H1 (cell line): ENCODE results near the gene UNC50. TPM values are rescaled to one million over a fixed set of nuclear protein-coding genes. Genes with fewer than 3 reads are reported as not detected.

Experiments
- CTCF ChIA-PET: fragments of 300-600 bp; sonication (Branson Sonifier 250); formaldehyde crosslinking; loops from one replicate; lab custom pipeline; 2021; ENCODE audit not compliant: partially characterized antibody; lab: Charles Lee
- POLR2A ChIA-PET: fragments of 300-600 bp; sonication (Branson Sonifier 250); formaldehyde crosslinking; loops from one replicate; lab custom pipeline; 2021; ENCODE audit warnings: inconsistent platforms; ENCODE audit not compliant: partially characterized antibody; lab: Charles Lee
- DNase-seq, 2 experiments: peaks; one replicate each; pipeline versions ENCODE4 v3.0.0 to v3.0.0-alpha.2; 2010 to 2022; ENCODE audit warnings: low spot score in 2 of 2, low read depth in 1 of 2, mixed read lengths in 1 of 2
- FAIRE-seq: peaks from 2 replicates; lab custom pipeline; 2011; peaks lifted over from hg19 to GRCh38; lab: Jason Lieb, UNC
- H2AFZ ChIP-seq: 2 replicates; pipeline ENCODE4 v1.8.1; 2012; ENCODE audit warnings: low read length, inconsistent platforms
- H2AK5ac ChIP-seq: 2 replicates; pipeline ENCODE4 v1.6.1; 2013; ENCODE audit warnings: low read depth, low read length
- H2BK120ac ChIP-seq: replicated peaks from 2 replicates; pipeline ENCODE3; 2013; ENCODE audit warnings: low read depth, low read length, inconsistent platforms
- H2BK12ac ChIP-seq: 2 replicates; pipeline ENCODE4 v1.6.1; 2013; ENCODE audit warnings: low read depth, low read length
- H2BK15ac ChIP-seq: 2 replicates; pipeline ENCODE4 v1.6.1; 2013; ENCODE audit warnings: low read length
- H2BK20ac ChIP-seq: 2 replicates; pipeline ENCODE4 v1.6.1; 2013; ENCODE audit warnings: low read length
- H2BK5ac ChIP-seq: 2 replicates; pipeline ENCODE4 v1.6.1; 2013; ENCODE audit warnings: low read depth, low read length
- H3K14ac ChIP-seq: 2 replicates; pipeline ENCODE4 v1.6.1; 2013; ENCODE audit warnings: inconsistent platforms; ENCODE audit not compliant: insufficient read length
- H3K18ac ChIP-seq: 2 replicates; pipeline ENCODE4 v1.6.1; 2013; ENCODE audit warnings: low read length; ENCODE audit errors: extremely low read depth
- H3K23ac ChIP-seq: 2 replicates; pipeline ENCODE4 v1.6.1; 2013; ENCODE audit warnings: inconsistent platforms; ENCODE audit not compliant: insufficient read length
- H3K23me2 ChIP-seq: 2 replicates; pipeline ENCODE4 v1.6.1; 2013; ENCODE audit warnings: low read depth, low read length
- H3K27ac ChIP-seq: 2 replicates; pipeline ENCODE4 v1.6.1; 2011; ENCODE audit warnings: low read depth, low read length, inconsistent platforms
- H3K27me3 ChIP-seq, 4 experiments: replicated peaks in 1 of 4; 1 replicate in 1 of 4; 2 replicates in 3 of 4; pipeline versions ENCODE4 v1.6.1 to v1.8.1; 2011 to 2013; ENCODE audit warnings: low read length in 3 of 4, mild to moderate bottlenecking in 3 of 4, inconsistent platforms in 2 of 4, mixed read lengths in 2 of 4, moderate library complexity in 1 of 4; ENCODE audit not compliant: control insufficient read depth in 3 of 4, insufficient read depth in 3 of 4; ENCODE audit errors: extremely low read depth in 1 of 4
- H3K36me3 ChIP-seq, 4 experiments: 2 replicates each; pipeline versions ENCODE4 v1.6.1 to v1.8.1; 2011 to 2013; ENCODE audit warnings: mild to moderate bottlenecking in 4 of 4, low read length in 3 of 4, moderate library complexity in 2 of 4, control low read depth in 1 of 4, inconsistent platforms in 1 of 4; ENCODE audit not compliant: insufficient read depth in 4 of 4, control insufficient read depth in 2 of 4
- H3K4ac ChIP-seq: replicated peaks from 2 replicates; pipeline ENCODE3; 2013; ENCODE audit warnings: low read length, low read depth, mixed read lengths, inconsistent platforms; ENCODE audit not compliant: insufficient read length
- H3K4me1 ChIP-seq, 4 experiments: replicated peaks in 1 of 4; 1 replicate in 1 of 4; 2 replicates in 3 of 4; pipeline versions ENCODE4 v1.6.1 to v1.8.1; 2011 to 2013; ENCODE audit warnings: low read length in 3 of 4, inconsistent platforms in 2 of 4, mixed read lengths in 1 of 4; ENCODE audit not compliant: insufficient read depth in 4 of 4, control insufficient read depth in 3 of 4
- H3K4me2 ChIP-seq, 2 experiments: 2 replicates each; pipeline versions ENCODE4 v1.6.1 to v1.8.1; 2011 to 2013; ENCODE audit warnings: low read depth in 2 of 2, low read length in 2 of 2, control low read depth in 1 of 2, inconsistent platforms in 1 of 2, mild to moderate bottlenecking in 1 of 2; ENCODE audit not compliant: insufficient read depth in 1 of 2
- H3K4me3 ChIP-seq, 4 experiments: fragments of 200-600, 300-600 bp in 1 of 4; sonication (generic), shearing (Covaris generic), sonication (Bioruptor Twin) in 1 of 4; 2 replicates each; pipeline versions ENCODE4 v1.5.1 to v1.8.1; 2011 to 2016; ENCODE audit warnings: low read length in 4 of 4, low read depth in 3 of 4, control low read depth in 2 of 4, inconsistent platforms in 2 of 4, mild to moderate bottlenecking in 2 of 4, mixed read lengths in 1 of 4, moderate library complexity in 1 of 4; ENCODE audit not compliant: insufficient read depth in 2 of 4; ENCODE audit errors: extremely low read depth in 1 of 4
- H3K56ac ChIP-seq: replicated peaks from 2 replicates; pipeline ENCODE3; 2013; ENCODE audit warnings: low read depth, mild to moderate bottlenecking, mixed read lengths, low read length, inconsistent platforms; ENCODE audit not compliant: insufficient read length
- H3K79me1 ChIP-seq: 2 replicates; pipeline ENCODE4 v1.6.1; 2013; ENCODE audit warnings: low read depth, low read length, control low read depth
- H3K79me2 ChIP-seq, 2 experiments: 2 replicates each; pipeline versions ENCODE4 v1.6.1 to v1.8.1; 2012 to 2013; ENCODE audit warnings: low read length in 2 of 2, mild to moderate bottlenecking in 2 of 2, inconsistent platforms in 1 of 2; ENCODE audit not compliant: insufficient read depth in 2 of 2, control insufficient read depth in 1 of 2
- H3K9ac ChIP-seq, 4 experiments: replicated peaks in 1 of 4; 1 replicate in 1 of 4; 2 replicates in 3 of 4; pipeline versions ENCODE4 v1.6.1 to v1.8.1; 2011 to 2013; ENCODE audit warnings: low read depth in 3 of 4, low read length in 3 of 4, control low read depth in 2 of 4, mild to moderate bottlenecking in 2 of 4, moderate library complexity in 2 of 4, inconsistent platforms in 1 of 4; ENCODE audit errors: extremely low read depth in 1 of 4
- H3K9me3 ChIP-seq, 2 experiments: 2 replicates each; pipeline versions ENCODE4 v1.6.1 to v1.8.1; 2012 to 2013; ENCODE audit warnings: mild to moderate bottlenecking in 2 of 2, moderate library complexity in 2 of 2, control low read depth in 1 of 2, inconsistent platforms in 1 of 2, low read depth in 1 of 2, low read length in 1 of 2, mixed read lengths in 1 of 2; ENCODE audit not compliant: insufficient read depth in 2 of 2
- H4K20me1 ChIP-seq, 2 experiments: replicated peaks in 1 of 2; 2 replicates each; pipeline versions ENCODE3 to v1.8.1; 2011 to 2013; ENCODE audit warnings: inconsistent platforms in 2 of 2, low read length in 2 of 2, mild to moderate bottlenecking in 1 of 2; ENCODE audit not compliant: insufficient read depth in 2 of 2, control insufficient read depth in 1 of 2
- H4K5ac ChIP-seq: 2 replicates; pipeline ENCODE4 v1.6.1; 2013; ENCODE audit warnings: low read length, low read depth, mixed read lengths, inconsistent platforms; ENCODE audit not compliant: insufficient read length
- H4K8ac ChIP-seq: 2 replicates; pipeline ENCODE4 v1.8.0; 2013; ENCODE audit warnings: mild to moderate bottlenecking, moderate library complexity, low read length, inconsistent platforms; ENCODE audit not compliant: insufficient read depth; ENCODE audit errors: extremely low read depth
- H4K91ac ChIP-seq: replicated peaks from 2 replicates; pipeline ENCODE3; 2013; ENCODE audit warnings: low read length, mixed read lengths, inconsistent platforms; ENCODE audit not compliant: insufficient read length
- BRCA1 ChIP-seq: IDR thresholded peaks from 2 replicates; pipeline ENCODE4 v1.6.1; 2012; ENCODE audit warnings: low read depth, low read length, improper control_type of control experiment
- CBX5 ChIP-seq: fragments of 300-800, 300-1000 bp; sonication (generic); IDR thresholded peaks from 2 replicates; pipeline ENCODE4 v1.7.1; 2016; ENCODE audit warnings: antibody characterized with exemption, low read length, low read depth
- FOSL1 ChIP-seq: IDR thresholded peaks from 2 replicates; pipeline ENCODE4 v1.6.1; 2011; ENCODE audit warnings: mild to moderate bottlenecking, low read depth, low read length, moderate library complexity; ENCODE audit not compliant: insufficient read depth
- JUN ChIP-seq: IDR thresholded peaks from 2 replicates; pipeline ENCODE4 v1.6.1; 2011; ENCODE audit warnings: low read depth, mild to moderate bottlenecking, improper control_type of control experiment, low read length
- KDM1A ChIP-seq: fragments of 200-600, 300-600 bp; sonication (generic); IDR thresholded peaks from 2 replicates; pipeline ENCODE4 v1.7.1; 2016; ENCODE audit warnings: mild to moderate bottlenecking, low read length, borderline replicate concordance
- NANOG ChIP-seq: IDR thresholded peaks from 2 replicates; pipeline ENCODE4 v1.6.1; 2011; ENCODE audit warnings: low read length, low read depth, mild to moderate bottlenecking, inconsistent platforms; ENCODE audit not compliant: insufficient read depth, poor library complexity, severe bottlenecking
- SIN3A ChIP-seq, 2 experiments: IDR thresholded peaks in 1 of 2; conservative IDR thresholded peaks in 1 of 2; 2 replicates each; pipeline ENCODE4 v1.6.1; 2011 to 2012; ENCODE audit warnings: low read length in 2 of 2, improper control_type of control experiment in 1 of 2, low read depth in 1 of 2, mild to moderate bottlenecking in 1 of 2
- SRF ChIP-seq: IDR thresholded peaks from 2 replicates; pipeline ENCODE4 v1.6.1; 2011; ENCODE audit warnings: mild to moderate bottlenecking, low read depth, low read length, moderate library complexity
- TEAD4 ChIP-seq: IDR thresholded peaks from 2 replicates; pipeline ENCODE4 v1.6.1; 2012; ENCODE audit warnings: low read depth, low read length, inconsistent platforms, mixed read lengths
- WGBS, 2 experiments: shearing (Covaris generic) in 1 of 2; methylation state at CpG; one replicate each; pipeline versions ENCODE4 v1.1.6 to v1.1.7; 2013 to 2015; ENCODE audit warnings: low lambda C conversion rate in 2 of 2, mixed read lengths in 2 of 2, inconsistent platforms in 1 of 2, low coverage in 1 of 2, missing lambda C conversion rate in 1 of 2; ENCODE audit not compliant: insufficient replicate concordance in 2 of 2, insufficient coverage in 1 of 2, insufficient read length in 1 of 2; ENCODE audit errors: extremely low coverage in 1 of 2, missing lambda C conversion rate in 1 of 2; 5-methylcytosine and 5-hydroxymethylcytosine counted together
- polyA plus RNA-seq, 7 experiments: library from polyadenylated mRNA; depleted of rRNA in 3 of 7; stranded (reverse) in 5 of 7; unstranded in 2 of 7; fragments of >200 nt in 5 of 7; fragments of 200-250 nt in 2 of 7; gene quantifications; 1 replicate in 5 of 7; 2 replicates in 1 of 7; 4 replicates in 1 of 7; pipeline versions ENCODE4 v1.2.1 to v1.2.3, GENCODE V29; 2011 to 2013; ENCODE audit warnings: missing spikeins in 2 of 7, mixed read lengths in 2 of 7
- total RNA-seq: library from RNA; stranded (reverse); fragmentation: NEBNext Ultra II Directional; extraction: Animal tissue kit (Norgen Biotek cat#: 25700); gene quantifications from 2 replicates; pipeline ENCODE4 v1.2.1, GENCODE V29; 2021
- TF ChIP-seq, protein P1 (sequence below): IDR thresholded peaks from 2 replicates; pipeline ENCODE4 v1.6.1; 2012; ENCODE audit warnings: low read length, inconsistent platforms

Gene UNC50
- total and polyA plus RNA-seq, 2 of the 8 experiments (the other 6 are each of a cell fraction or from before 2014, with no cell fraction given): 33.4 to 58.5 TPM

- H3K23ac ChIP-seq: no peak overlapping the region
- no peaks in the 10 kb centered on the region for H3K79me1 ChIP-seq
- H3K4me1 ChIP-seq: no peaks in the 10 kb centered on the region
- no peak overlapping the region for H2BK120ac ChIP-seq
- H2BK12ac ChIP-seq: no peak overlapping the region
- no peak overlapping the region for H3K4me3 ChIP-seq
- ChIA-PET CTCF (interaction anchor here (2.1 kb wide), 1 partner anchor 102 kb away, joined by 4 read pairs; no protein-coding TSS in a partner anchor), POLR2A (interaction anchor here (0.6 kb wide), 1 partner anchor 943 kb away, joined by 5 read pairs; no protein-coding TSS in a partner anchor)
- H3K4ac ChIP-seq: no peak overlapping the region
- H3K9me3 ChIP-seq: no peaks in the 10 kb centered on the region; a peak in 1 of 4 replicates
- no peaks in the 10 kb centered on the region for H3K79me2 ChIP-seq
- no peak overlapping the region for H4K5ac ChIP-seq
- no peak overlapping the region for H4K8ac ChIP-seq
- no peak overlapping the region for H2BK5ac ChIP-seq
- H3K56ac ChIP-seq: no peak overlapping the region
- no peak overlapping the region for H2BK20ac ChIP-seq
- no peak overlapping the region for H3K4me2 ChIP-seq
- H3K27me3 ChIP-seq: no peaks in the 10 kb centered on the region
- FAIRE-seq (no peak), DNase-seq (no peak)
- peaks cover 0 to 14% (median 1%) of the 10 kb centered on the region in 4 experiments; a peak in 5 of 8 replicates for H3K36me3 ChIP-seq
- H4K91ac ChIP-seq: no peak overlapping the region
- H3K27ac ChIP-seq: no peak overlapping the region
- H3K23me2 ChIP-seq: no peaks in the 10 kb centered on the region
- H2BK15ac ChIP-seq: no peak overlapping the region
- no peak overlapping the region for H3K9ac ChIP-seq
- H2AFZ ChIP-seq: no peak overlapping the region
- no peak overlapping the region for H3K14ac ChIP-seq
- H3K18ac ChIP-seq: no peak overlapping the region
- WGBS, 2 experiments: 91% methylated on average over 4 of the region's 4 CpGs; no CpG with 5 or more reads in 1 of the 2 experiments
- H4K20me1 ChIP-seq: peaks cover 2 to 3% of the 10 kb centered on the region in 2 experiments
- no peak overlapping the region for H2AK5ac ChIP-seq
- TF ChIP-seq TEAD4 (no peak), NANOG (no peak), JUN (no peak), SRF (no peak), CBX5 (no peak), KDM1A (no peak), SIN3A (conservative IDR thresholded peaks at IDR 0.05 in 1 of 2, IDR thresholded peaks at IDR 0.05 in 1 of 2; ENCODE audit: low read depth in 1 of 2, low read length in 2 of 2) (no peak), FOSL1 (no peak), BRCA1 (no peak)
- TF ChIP-seq, protein P1, sequence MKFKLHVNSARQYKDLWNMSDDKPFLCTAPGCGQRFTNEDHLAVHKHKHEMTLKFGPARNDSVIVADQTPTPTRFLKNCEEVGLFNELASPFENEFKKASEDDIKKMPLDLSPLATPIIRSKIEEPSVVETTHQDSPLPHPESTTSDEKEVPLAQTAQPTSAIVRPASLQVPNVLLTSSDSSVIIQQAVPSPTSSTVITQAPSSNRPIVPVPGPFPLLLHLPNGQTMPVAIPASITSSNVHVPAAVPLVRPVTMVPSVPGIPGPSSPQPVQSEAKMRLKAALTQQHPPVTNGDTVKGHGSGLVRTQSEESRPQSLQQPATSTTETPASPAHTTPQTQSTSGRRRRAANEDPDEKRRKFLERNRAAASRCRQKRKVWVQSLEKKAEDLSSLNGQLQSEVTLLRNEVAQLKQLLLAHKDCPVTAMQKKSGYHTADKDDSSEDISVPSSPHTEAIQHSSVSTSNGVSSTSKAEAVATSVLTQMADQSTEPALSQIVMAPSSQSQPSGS: no peak
These were observed 18.9 kb upstream of the UNC50 start for GRCh38 chr2:98589489-98589888.
